ENCODE measurements around the gene SPACA6.

GRCh38 chr19:51724543-51724942 is 31.4 kb downstream of the SPACA6 start:
- TF ChIP-seq CTCF (conservative IDR thresholded peaks at IDR 0.05; ENCODE audit: low read length) (no peak), EZH2phosphoT487 (IDR thresholded peaks at IDR 0.05; ENCODE audit: borderline replicate concordance, low read depth, low read length) (no peak)

All from OCI-LY7 (cell line).